M059J (cell line): ENCODE data around the gene FRMD4A. TPM values are rescaled to one million over a fixed set of nuclear protein-coding genes. Genes with fewer than 3 reads are reported as not detected.
"Not testable (repeated sequence)": the region's sequence is repeated elsewhere in the genome, so short reads cannot be mapped to it uniquely, and the experiment has no call there.

Source experiments
- DNase-seq: peaks from one replicate; pipeline ENCODE4 v3.0.0-alpha.2; 2012; ENCODE audit warnings: low read depth
- total RNA-seq: library from RNA; depleted of rRNA; stranded (reverse); fragments of >200 nt; shearing (Covaris generic); gene quantifications from 2 replicates; pipeline ENCODE4 v1.2.3, GENCODE V29; 2014

The FRMD4A gene
- total RNA-seq, 1 experiment from 2014 or later = 10.8 TPM

- DNase-seq = no peak
Measured at GRCh38 chr10:14241196-14241595, 89.5 kb downstream of the FRMD4A start.

- no peak for DNase-seq
Measured at GRCh38 chr10:14240253-14241189, 90.2 kb downstream of the FRMD4A start.

- DNase-seq = not testable (repeated sequence)
Measured at GRCh38 chr10:14238659-14239058, 92.1 kb downstream of the FRMD4A start.

DNA sequence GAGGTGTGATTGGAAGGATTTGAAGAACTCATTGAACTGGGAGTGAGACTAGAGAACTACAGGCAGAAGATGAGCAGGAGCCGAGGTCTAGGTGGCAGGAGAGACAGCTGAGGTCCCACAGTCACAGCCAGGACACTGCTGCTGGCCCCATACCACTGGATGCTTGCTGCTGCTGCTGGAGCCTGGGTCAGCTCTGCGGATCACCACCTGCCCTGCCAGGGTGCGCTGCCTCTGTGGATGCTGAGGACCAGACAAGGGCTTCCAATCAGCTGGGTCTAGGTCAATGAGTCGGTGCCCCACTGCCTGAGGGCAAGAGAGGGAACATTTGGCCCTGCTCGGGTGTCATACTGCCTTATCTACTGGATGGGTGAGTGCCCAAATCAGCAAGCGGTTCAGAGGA is 94.4 kb downstream of the FRMD4A start:
- DNase-seq = no peak

DNA sequence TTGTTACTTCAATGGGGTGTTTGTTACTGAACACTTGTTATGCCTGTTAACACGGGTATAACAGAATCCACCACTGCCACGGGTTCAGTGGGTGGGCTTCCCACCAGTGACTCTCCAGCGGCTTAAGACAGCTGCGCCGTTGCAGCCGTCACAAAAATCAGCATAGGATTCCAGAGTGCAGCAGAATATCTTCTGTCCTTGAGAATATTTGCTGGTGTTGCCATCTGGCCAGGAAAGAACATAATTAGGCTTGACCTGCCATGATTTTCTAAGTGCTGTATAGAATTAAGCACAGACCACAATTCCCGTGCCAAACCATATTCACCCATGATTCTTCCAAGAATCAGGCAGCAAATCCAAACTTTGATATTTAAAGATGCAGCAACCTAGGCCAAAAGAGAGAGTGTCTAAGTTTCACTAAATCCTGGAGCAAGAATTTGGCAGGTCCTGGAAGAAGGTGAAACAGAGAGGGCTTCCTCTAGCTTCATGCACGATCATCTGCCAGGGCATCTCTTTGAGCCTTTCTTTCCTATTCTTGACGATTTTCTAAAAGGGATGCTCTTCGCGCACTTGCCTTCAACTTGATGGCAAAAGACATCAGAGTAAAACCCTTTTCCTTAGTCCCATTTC is 95.0 kb downstream of the FRMD4A start:
- DNase-seq = no peak

- DNase-seq = no peak
Measured at GRCh38 chr10:14233566-14233965, 97.2 kb downstream of the FRMD4A start.

GRCh38 chr10:14228798-14229197 is 101.9 kb downstream of the FRMD4A start:
- peak; percentile 14 for DNase-seq

DNA sequence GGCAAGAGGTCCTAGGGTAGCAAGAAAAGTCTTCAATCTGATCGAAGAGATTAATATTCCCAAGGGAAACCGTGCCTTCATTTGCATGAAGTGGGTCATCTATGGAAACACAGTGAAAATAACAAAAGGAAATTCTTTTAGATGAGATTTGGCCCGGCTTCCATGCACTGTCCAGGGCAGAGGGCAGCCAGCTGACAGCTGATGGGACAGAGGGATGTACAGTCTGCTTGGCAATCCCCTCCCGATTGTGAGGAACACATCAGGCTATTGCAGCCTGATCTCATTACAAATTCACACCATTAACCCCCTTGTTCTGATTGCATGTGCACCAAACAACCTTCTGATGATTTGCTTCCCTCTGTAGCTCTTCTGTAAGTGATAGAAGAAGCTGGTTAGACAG is 105.3 kb downstream of the FRMD4A start:
- no peak for DNase-seq

DNA sequence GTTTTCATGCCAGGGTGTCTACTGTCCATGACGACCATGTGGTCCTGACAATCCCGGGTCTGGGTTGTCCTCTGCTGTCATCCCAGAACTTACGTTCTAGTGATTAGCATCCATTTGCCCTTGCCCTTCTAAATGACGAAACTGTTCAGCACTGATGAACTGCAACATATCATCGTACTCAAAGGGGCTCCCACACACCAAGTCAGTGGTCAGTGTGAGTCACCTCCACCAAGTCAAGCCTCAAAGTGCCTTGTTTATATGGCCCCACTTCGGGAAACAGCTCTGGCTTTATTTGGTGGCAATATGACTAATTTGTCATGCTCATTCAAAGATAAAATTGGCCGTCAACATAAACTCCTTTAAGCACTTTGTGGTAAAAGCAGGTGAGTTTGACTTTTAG is 110.7 kb downstream of the FRMD4A start:
- DNase-seq = peak; percentile 88

GRCh38 chr10:14219411-14219810 is 111.3 kb downstream of the FRMD4A start:
- DNase-seq = peak; percentile 68

DNA sequence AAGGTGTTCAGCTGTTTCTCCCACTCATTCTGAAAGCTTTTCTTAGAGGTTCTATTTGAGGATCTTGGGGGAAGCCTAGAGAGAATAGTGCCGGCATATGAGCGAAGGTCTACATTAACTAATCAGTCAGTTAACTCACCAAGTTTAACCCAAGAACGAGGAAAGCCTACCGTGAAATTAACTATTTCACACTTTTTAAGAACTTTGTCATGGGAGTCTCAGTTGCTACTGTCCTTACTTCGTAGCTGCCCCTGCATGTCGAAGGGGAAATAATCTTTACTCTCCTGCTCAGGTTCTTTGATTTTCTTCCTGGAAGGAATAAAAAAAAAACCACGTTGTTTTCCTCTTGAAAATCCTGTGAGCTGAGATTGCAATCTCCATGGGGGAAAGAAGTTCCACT is 115.1 kb downstream of the FRMD4A start:
- DNase-seq = no peak

DNA sequence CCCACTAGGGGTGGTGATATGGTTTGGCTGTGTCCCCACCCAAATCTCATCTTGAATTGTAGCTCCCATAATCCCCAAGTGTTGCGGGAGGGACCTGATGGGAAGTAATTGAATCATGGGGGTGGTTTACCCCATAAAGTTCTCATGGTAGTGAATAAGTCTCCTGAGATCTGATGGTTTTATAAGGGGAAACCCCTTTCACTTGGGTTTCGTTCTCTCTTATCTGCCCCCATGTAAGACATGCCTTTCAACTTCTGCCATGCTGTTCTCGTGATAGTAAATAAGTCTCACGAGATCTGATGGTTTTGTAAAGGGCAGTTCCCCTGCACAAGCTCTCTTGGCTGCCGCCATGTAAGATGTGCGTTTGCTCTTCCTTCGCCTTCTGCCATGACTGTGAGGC is 117.0 kb downstream of the FRMD4A start:
- not testable (repeated sequence) for DNase-seq

GRCh38 chr10:14211610-14212009 is 119.1 kb downstream of the FRMD4A start:
- no peak for DNase-seq

DNA sequence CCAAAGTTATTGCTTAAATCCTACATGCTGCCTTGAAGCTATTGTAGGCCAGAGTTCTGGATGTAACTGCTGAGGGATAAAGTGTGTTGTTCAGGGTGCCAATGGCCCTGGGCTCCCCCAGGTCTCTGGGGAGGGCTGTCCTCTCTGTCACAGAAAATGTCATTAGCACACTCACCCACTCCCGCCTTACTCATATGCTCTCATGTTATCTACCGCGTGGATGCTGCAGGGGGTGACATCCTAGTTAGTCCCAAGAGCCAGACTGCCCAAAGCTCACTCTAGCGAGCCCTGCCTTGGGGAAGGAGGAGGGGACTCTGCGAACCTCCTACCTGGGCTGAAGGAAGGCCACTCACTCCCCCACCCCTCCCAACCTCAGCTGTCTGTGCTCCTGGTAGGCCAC is 122.5 kb downstream of the FRMD4A start:
- DNase-seq = no peak

- no peak for DNase-seq
Measured at GRCh38 chr10:14205233-14205632, 125.5 kb downstream of the FRMD4A start.

DNA sequence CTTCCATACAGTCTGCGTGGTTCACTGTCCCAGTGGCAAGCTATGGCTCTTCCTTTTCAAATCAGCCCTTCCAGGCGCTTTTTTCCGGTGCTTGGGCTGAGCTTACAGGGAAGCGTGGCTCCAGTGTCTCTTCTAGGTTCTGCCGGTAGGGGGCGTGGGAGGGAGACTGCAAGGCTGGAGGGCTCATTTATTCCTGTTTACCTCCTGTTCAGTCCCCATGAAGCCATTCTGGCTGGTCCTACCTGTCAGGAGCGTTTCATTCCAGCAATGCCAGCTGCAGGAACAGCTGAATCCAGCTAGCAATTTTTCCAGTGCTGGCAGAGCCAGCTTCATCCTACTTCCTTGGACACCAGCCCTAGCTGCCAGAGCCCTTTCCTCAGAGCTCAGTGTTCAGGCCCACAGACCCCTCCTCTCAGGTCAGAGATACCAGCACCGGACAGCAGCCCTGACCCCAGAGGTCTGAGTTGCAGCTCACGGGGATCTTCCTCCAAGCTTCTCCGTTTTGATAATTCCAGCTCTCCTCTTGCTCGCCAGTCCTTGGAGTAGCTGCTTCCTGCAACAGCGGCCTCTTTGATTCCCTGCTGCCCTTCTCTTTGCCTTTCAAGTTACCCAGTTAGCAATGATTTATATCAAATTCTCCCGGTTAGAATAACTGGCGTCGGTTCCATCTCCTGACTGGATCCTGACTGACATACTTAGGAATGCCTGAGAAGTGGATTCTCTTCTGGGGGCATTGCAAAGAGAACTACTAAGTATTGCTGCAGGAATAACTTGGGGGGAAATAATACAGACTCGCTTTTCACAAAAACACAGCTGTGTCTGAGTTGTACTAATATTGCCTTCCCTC is 129.8 kb downstream of the FRMD4A start:
- no peak for DNase-seq

- DNase-seq = not testable (repeated sequence)
Measured at GRCh38 chr10:14199098-14199497, 131.6 kb downstream of the FRMD4A start.

- DNase-seq = no peak
Measured at GRCh38 chr10:14198078-14198477, 132.6 kb downstream of the FRMD4A start.

GRCh38 chr10:14196113-14196512 is 134.6 kb downstream of the FRMD4A start:
- DNase-seq = no peak

DNA sequence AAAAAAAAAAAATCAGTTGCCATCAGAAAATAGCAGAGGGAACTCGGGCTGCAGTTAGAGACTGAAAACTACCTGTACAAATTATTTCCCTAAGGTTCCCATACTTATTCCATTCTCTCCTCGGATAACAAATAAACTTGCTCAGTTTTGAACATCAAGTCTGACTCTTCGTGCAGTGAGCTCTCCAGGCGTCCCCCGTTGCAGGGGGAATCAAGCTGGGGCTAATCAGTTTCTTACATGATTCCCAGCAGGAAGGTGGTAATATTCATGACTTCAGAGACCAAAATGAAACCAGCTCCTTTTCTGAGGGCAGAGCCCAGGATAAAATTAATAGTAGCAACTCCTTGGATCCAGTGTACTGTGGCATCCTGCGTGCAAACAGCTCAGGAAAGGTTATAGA is 135.3 kb downstream of the FRMD4A start:
- no peak for DNase-seq

DNA sequence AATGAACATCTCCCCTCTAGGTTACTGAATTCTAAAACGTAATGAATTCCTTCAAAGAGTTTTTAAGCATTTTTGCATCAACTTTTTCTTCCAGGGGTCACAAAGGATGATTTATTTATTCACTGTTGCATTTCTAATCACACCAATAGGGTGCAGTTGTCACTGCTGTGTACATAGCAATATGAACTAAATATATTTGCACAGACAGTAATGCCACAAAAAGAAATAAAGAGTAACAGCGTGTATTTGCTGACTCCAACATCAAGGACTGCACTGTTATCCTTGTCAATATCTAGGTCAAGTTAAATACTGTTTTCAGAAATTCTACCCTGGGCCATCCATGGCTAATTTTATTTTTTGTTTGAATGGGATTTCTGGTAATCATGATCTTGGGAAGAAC is 138.0 kb downstream of the FRMD4A start:
- no peak for DNase-seq

DNA sequence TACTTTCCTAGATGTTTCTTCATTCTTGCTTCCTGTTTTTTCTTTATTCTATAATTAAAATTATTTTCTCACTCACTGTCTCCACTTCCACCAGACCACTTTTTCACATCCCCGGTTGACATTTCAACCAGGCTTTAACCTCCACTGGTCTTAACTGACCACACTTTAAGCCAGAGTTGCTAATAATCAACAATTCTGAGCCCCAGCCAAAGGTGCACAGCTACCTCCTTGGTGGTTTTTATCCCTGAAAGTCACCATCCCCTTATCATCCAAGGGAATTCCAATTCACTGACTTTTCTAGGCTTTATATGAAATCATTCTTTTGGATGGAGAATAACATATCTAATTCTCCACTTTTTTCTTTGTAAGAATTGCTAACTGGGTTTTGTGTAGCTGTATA is 138.9 kb downstream of the FRMD4A start:
- DNase-seq = no peak
